Fibroblast of skin of right biceps (primary cell): ENCODE measurements around the gene RPP25L.

Source experiments
- DNase-seq: peaks from one replicate; pipeline ENCODE4 v3.0.0-alpha.2; 2013

The RPP25L gene

GRCh38 chr9:34565856-34566255 is 46.0 kb downstream of the RPP25L start:
- no peak for DNase-seq

- no peak for DNase-seq
These were observed 47.3 kb downstream of the RPP25L start for GRCh38 chr9:34564617-34565016.

GRCh38 chr9:34563262-34563661 is 48.6 kb downstream of the RPP25L start:
- DNase-seq = no peak

- no peak for DNase-seq
These were observed 49.7 kb downstream of the RPP25L start for GRCh38 chr9:34562135-34562745.

GRCh38 chr9:34560599-34561214 is 51.2 kb downstream of the RPP25L start:
- no peak for DNase-seq
